HG03280 (cell line): ENCODE results near the gene PRR35.

Experiments used
- ATAC-seq: cut with Tn5 transposase; IDR thresholded peaks from one replicate; pipeline ENCODE4 v1.9.1; 2021; ENCODE audit warnings: mild to moderate bottlenecking, moderate library complexity; ENCODE audit not compliant: unreplicated experiment

Gene PRR35

DNA sequence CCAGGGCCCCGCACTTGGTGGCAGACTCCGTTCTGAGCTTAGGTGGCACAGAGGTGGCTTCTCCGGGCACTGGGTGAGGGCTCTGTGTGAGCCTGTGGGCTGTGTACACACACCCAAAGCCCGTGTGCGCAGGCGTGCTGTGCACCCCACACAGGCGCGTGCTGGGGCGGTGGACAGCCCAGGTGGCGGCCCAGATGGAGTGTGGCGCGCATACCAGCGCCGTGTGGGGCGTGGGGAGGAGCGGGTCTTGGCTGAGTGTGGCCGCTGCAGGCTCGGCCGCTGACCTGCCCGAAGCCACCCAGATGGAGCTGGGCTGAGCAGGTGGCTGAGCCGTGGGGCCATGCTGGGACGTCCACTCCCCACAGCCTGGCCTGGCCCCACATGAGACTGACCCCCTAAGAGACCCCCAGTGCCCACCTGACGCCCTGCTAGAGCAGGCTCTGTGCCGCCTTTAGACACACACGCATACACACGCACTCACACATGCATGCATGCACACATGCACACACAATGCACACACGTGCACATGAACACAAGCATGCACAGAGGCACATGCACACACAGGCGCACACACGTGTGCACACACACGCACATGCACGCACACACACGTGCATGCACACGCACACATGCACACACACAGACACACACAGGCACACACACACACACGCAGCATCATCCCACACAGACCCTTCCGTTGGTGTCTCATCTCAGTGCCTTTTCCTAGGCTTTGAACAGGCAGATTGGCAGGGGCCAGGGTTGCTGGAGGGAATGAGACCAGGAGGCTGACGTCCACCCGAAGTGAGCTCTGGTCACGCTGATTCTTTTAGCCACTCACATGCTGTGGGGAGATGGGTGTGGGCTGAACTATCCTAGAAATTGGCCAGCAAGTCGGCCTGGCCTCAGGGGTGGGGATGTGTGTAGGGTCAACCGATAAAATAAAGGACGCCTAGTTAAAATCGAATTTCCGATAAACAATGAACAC, 2.1 kb downstream of the PRR35 start:
- no peak for ATAC-seq

DNA sequence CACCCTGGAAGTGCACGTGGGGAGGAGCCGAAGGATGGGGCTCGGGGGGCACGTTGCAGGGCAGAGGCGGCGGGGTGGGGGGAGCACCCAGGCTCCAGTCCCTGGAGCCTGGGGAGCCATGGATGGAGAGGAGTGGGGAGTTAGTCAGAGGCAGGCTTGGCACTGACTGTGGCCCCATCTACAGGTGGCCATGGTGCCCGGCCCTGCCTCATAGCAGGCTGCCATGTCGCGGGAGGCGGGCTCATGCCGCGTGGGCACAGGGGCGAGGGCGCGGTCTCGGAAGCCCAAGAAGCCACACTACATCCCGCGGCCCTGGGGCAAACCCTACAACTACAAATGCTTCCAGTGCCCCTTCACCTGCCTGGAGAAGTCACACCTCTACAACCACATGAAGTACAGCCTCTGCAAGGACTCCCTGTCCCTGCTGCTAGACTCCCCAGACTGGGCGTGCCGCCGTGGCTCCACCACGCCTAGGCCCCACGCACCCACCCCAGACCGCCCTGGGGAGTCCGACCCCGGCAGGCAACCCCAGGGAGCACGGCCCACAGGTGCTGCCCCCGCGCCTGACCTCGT, 3.0 kb downstream of the PRR35 start:
- ATAC-seq = no peak

DNA sequence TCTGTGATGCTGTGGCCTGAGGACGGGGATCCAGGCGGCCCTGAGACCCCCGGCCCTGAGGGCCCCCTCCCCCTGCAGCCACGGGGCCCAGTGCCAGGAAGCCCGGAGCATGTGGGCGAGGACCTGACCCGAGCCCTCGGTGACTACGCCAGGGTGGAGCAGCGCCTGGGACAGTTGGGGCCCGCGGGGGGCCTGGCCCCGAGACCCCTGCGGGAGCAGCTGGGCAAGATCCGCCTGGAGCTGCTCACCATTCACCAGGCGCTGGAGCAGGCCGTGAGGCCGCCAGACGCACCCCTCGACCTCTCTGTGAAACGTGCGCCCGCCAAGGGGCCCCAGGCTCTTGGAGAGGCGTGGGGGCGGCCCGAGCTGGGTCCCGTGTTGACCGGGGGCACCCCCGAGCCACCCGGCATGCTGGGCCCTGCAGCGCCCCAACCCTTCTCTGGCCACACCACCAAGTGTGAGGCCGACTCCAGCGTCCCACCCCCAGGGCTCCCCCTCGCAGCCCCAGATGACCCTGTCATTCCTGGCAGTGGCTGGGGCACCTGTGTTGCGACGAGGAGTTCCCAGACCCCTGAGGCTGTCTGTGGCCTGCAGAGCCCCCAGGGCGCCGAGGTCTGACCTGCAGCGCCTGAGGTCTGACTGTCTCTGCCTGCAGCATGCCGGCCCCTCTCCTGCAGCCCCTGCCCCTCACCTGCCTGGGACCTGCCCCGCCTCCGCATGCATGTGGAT, 4.7 kb downstream of the PRR35 start:
- ATAC-seq = no peak

DNA sequence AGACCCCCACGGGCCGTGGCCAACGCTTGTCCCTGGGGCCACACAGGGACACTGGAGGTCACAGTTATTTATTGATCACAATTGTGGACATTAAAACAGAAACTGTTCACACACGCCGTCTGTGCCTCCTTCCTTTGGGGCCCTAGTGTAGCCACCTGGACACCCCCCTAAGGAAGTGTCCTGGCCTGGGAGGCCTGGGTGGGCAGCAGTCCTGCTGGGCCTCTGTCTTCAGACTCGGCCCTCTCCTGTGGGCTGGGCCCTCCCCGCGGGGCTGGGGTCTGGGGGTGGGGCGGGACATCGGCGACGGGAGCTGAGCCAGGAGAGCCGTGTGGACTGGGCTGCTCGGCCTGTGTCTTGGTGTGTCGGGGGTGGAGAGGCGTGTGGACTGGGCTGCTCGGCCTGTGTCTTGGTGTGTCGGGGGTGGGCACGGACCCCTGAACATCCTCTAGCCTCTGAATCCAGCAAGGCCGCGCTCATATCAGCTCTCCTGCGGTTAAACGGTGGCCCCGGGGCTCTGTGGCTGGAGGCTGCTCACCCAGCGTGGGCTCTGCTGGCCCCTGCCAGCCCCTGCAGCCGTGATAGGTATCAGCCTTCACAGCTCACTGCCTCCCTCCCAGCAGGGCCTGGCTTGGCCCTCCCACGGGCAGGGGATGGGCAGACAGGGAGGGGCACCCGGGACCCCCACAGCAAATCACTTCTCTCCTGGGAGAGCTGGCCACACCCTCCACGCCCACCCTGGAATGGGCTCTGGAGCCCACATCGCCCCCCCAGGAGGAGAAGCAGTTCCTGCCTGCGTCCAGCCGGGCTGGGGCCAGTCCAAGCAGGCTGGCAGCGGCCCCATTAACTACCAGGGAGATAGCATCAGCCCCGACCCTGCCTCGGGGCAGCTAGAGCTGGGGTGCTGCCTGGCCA, 5.5 kb downstream of the PRR35 start:
- ATAC-seq = no peak

GRCh38 chr16:566475-567372, 6.5 kb downstream of the PRR35 start, which contains the start of gene NHLRC4:
Gene NHLRC4, plus strand, starts transcription at chr16:567005. Its CDS starts 1,043 bp downstream, at chr16:568048.
- ATAC-seq = peak; percentile 58

- no peak for ATAC-seq
Measured at GRCh38 chr16:567373-568256, 7.4 kb downstream of the PRR35 start.

DNA sequence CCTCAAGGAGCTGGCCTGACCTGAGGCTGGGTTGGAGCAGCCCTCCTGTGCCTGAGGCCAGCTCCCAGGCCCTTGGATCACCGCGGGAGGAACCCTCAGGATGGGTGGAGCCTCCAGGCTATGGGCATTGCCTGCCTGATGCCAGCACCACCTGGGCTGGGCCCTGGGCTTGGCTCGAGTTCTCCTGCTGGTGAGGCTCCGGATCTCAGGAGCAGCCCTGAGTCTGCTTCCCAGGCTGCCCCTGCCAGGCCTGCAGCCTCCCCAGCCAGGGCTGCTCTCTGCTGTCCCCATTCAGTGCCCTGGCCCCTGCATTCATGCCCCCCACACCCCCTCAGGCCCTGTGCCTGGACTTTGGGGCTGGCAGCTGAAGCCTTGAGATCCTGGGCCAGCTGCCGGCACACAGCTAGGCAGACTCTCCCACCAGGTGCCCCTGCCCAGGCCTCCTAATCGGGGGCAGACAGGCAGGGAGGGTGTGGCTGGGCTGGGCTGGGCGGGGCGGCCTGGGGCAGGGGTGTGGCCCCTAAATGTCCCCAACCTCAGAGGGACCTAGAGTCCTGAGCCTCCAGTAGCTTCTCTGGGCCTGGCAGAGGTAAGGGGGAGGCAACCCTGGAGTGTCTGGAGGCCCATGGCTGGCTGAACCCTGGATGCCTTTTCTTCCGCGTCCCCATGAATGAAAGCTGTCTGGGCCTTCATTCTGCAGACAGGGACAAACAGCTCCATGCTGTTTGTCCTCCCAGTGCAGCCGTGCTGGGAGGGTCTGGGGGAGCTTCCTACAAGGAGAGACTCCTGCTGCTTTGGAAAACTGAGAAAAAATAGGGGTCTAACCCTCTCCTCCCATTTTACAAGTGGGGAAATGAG, 8.4 kb downstream of the PRR35 start:
- ATAC-seq = no peak

- peak; percentile 51 for ATAC-seq
Measured at GRCh38 chr16:569445-570254, 9.5 kb downstream of the PRR35 start, which contains the start of gene PIGQ. Gene PIGQ, plus strand, starts transcription at chr16:569968. Its CDS starts 4,107 bp downstream, at chr16:574075.

DNA sequence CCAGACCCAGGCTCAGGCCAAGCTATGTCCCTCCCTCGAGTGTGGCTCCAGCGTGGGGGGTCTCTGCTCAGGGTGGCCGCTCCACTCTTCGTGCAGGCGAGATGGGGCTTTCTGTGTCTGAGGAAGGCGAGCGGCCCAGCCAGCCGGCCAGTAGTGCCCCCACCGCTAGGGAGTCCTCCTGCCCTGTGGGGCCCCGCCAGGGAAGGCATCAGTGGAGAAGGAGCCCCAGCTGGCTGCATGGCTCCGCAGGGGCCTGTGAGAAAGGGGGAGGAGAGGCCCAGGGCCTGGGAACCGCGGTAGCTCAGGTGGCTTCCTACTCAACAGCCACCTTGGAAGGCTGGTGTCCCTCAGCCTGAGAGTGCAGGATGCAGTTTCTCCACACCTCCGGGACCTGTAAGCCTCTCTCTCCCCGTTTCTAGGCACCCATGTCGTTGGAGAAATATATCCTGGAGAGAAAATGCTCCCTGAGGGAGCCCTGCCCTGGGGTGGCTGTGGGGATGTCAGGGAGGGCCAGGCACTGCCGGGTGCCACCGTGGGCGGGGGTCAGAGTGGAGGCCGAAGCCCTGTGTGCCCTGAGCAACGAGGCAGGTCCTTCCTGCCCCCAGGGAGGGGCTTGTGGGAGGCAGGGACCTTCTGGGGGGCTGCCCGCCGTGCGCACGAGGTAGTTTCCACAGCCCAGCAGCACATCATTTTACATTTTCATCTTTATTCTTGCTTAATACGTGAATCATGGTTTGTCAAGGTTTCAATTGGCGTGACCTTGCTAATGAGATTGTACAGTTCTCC, 12.9 kb downstream of the PRR35 start:
- no peak for ATAC-seq

- ATAC-seq = no peak
Measured at GRCh38 chr16:574021-574760, 14.0 kb downstream of the PRR35 start.

DNA sequence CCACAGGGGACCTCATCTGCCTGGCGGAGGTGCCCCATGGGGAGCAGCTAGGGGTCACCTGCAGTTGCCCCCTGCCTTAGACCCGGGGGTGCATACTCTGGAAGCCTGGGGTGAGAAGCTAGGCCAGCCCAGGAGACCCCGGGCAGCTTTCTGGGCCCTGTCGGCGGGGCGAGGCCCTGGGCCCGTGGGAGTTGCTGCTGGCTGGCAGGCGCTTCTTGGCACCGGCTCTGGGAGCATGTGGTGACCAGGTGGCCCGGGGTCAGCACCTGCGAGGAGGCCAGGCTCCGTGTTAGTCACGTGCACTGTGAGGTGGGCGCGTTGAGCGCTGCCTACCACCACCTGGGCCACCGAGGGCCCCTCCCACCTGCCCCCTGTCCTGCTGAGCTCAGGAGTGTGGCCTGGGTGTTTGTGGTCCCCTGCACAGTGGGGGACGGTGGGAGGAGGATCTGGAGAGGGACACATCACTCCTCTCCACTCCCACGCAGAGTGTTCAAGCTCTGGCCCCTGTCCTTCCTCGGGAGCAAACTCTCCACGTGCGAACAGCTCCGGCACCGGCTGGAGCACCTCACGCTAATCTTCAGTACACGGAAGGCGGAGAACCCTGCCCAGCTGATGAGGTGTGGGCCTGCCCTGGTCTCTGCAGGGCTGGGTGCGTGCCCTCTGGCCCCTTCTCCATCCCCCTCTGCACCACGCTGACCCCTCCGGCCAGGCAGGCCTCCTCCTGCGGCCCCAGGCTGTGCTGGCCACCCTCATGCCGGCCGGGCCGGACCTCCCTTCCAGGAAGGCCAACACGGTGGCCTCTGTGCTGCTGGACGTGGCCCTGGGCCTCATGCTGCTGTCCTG, 15.4 kb downstream of the PRR35 start:
- no peak for ATAC-seq

DNA sequence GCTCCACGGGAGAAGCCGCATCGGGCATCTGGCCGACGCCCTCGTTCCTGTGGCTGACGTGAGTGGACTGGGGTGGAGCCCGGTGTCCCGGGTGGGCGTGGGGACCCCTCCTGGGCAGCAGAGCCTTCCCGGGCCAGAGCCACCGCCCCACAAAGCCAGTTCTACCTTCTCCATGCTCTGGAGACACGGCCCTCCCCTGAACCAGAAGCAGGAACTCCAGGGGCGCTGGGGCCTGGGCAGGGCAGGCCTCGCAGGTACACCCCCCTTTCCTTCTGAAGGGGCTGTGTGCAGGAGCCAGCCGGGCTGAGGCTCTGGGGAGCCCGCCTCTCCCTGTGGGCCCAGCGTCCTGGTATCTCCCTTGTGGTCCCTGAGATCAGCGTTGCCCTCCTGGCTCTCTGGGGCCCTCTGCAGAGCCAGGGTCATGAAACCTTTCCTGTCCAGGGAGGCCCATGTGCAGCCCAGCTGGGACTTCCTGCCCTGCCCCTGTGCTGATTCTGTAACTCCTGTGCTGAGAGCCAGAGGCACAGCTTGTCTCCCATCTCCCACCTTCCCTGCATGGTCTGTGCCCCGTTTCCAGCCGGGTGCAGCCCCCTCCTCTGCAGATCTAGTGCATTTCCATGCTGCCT, 16.1 kb downstream of the PRR35 start:
- ATAC-seq = no peak

GRCh38 chr16:576823-577201, 16.6 kb downstream of the PRR35 start:
- ATAC-seq = no peak

GRCh38 chr16:577796-578195, 17.6 kb downstream of the PRR35 start:
- no peak for ATAC-seq
